HG02588 (cell line): Measurements from ENCODE around the gene PRDM16.

ENCODE experiments used
- ATAC-seq: cut with Tn5 transposase; IDR thresholded peaks from one replicate; pipeline ENCODE4 v1.9.1; 2021; ENCODE audit warnings: mild to moderate bottlenecking, moderate library complexity; ENCODE audit not compliant: unreplicated experiment

The PRDM16 gene

DNA sequence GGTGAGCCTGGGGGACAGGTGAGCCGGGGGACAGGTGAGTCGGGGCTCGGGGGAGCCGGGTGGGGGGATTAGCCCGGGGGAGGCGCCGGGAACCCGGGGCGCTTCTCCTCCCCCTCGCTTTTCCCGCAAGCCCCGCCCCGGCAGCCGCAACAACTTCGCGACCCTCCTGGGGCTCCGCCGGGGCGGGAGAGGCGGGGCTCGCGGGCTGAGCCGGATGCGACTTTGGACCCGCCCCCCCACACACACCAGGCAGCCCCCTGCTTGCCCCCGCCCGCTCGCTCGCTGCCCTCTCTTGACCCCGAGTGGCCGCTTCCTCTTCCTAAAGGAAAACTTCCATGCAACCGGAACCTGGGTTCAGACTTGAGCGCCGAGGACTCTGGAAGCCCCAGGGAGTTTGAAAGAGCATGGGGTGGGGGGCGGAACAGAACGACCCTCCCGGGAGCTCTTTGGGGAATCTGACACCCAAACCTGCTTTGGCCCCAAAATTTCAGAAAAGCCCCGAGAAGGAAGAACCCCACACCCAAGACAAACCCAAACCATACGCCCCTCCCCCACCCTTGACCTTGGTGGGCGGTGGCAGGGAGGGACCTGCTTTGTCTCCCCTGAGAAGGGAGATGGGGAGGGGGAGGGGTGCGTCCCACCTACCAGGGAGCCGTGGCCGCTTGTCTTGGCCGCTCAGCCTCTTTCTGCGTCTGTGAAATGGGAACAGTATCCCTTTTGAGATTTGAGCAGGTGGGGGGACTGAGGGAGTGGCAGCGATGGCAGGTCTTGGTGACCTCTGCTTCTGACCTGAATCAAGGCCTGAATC is 386.0 kb downstream of the PRDM16 start:
- ATAC-seq = no peak

DNA sequence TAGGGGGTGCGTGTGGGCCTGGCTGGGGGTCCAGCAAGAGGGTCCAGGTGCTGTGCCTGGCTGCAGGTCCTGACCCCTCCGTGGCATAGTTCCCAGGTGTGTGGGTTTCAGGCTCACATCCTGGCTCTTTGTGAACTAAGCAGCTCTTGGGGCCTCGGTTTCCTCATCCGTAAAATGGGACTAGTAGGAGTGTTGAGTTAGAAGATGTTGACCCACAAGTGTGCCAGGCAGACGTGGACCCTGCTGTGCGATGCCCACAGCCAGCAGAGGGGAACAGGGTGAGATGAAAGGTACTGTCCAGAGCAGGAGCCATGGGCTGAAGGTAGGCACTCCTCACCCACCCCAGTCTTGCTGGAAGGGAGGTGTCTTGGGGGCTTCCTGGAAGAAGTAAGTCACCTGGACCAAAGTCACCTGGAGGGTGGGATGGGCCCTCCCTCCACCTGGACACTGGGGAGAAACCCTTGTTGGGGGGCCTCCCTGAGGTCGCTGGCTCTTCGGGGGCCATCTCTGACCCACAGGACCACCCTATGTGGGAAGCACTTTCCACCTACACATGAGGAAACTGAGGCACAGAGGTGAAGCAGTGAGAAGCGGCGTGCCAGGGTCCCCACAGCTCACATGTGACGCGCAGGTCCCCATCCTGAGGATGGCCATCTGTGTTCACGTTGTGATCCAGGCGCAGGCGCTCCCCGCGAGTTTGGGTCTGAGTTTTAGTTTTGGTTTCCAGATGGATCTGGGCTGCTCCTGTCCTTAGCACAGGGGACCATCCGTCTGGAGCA is 386.9 kb downstream of the PRDM16 start:
- ATAC-seq = no peak

DNA sequence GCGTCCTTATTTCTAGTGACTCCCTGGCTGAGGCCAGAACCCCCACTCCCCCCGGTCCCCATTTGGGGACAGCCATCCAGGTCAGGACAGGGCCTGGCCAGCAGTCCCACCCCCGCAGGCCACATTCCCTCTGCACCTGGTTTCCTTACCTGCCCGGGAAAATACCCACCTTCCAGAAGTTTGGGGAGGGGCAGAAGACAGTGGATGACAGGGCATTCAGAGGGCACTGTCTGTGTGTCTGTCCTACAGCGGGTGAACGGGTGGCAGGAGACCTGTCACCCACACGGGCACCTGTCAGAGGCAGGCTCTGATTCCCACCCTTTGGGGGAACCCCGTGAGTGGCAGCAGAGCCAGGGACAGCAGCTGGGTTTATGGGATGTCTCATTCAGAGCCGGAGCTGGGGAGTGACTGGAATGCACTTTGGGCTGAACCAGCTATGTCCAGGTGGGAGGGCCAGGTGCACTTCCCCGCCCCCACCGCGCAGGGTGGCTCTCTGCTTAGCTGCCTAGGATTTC is 387.5 kb downstream of the PRDM16 start:
- no peak for ATAC-seq

- no peak for ATAC-seq
Observed at GRCh38 chr1:3456964-3457909, 388.2 kb downstream of the PRDM16 start.

- no peak for ATAC-seq
Observed at GRCh38 chr1:3457910-3458883, 389.2 kb downstream of the PRDM16 start.

DNA sequence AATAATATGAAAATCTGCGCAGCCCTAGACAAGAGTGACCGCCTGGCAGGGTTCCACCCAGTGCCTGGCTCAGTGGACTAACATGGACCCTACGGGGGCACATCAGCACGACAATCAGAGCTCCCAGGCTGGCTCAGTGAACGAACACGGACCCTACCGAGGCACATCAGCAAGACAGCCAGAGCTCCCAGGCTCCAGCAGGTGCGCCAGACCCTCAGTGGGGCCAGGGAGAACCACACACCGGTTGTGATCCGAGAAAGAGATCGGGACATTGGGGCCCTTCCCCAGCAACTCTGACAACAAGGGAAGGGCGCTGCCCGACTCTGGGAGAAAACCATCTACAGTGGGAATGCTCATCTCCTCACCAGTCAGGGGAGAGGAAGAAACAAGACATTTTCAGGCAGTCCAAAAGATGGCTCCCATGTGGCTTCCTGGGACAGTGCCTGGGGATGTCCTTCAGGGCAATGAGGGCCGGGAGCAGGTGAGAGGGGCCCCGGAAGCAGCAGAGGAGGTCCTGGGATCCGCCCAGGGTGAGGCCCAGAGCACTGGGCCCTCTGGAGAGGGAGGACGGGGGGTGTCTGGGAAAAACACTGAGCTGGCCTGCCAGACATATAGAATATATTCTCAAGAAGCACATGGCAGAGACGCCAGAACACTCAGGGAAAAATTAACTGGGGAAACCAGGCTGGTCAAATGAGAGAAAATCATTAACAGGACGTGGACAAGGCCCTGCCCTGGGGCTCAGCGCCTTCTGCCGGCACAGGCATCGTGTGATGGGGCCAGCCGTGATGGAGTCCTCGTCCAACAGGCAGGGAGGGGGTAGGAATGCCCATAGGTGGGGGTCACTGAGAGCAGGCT is 390.3 kb downstream of the PRDM16 start:
- no peak for ATAC-seq

GRCh38 chr1:3459940-3460671 is 391.1 kb downstream of the PRDM16 start:
- ATAC-seq = no peak

DNA sequence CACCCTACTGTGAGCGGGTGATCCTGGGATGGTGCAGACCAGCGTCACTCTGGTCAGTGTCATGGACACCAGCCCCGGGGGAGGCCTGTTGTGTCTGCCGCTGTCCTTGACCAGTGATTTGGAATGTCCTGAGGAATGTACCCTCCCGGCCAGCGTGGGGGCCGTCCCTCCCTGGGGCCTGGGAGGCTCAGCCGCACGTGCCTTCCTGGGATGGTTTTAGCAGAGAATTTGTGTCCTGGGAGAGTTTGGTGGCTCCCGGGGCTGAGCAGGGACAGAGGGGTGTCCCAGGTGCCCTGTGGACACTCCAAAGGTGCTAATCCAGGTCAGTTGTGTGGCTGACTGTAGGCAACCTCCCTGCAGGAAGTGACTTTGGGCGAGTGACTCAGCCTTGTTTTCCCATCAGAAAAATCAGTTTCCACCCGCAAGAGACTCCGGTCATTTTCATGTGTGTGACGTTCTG is 391.7 kb downstream of the PRDM16 start:
- no peak for ATAC-seq

DNA sequence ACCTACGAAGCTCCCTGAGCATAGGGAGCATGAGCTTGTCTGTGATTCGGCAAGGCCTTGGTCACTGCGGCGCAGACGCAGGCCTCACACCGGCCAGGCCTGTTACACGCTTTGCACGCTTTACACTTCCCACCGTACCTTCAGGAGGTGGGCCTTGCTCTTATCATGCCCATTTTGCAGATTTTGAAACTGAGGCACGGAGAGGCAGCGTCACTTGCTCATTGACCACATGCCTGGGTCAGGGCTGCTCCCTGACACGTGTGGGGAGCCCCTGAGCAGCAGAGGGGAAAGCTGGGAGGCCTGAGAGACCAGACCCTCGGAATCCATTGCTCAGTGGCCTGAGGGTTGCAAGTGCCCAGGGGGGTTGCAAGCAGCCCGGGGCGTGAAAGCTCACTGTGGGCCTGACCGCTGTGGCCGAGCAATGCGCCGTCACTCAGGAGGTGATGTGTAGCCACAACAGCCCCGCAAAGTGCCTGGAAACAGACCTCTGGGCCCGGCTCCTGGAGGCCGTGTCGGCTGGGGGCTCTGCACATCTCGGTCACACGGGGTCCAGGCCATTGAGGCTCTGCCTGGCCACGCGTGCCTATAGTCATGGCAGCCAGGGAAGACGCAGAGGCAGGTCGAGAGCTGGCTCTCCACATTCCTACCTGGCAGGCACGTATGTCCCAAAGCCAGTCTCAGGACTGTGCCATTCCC is 392.4 kb downstream of the PRDM16 start:
- ATAC-seq = no peak

- ATAC-seq = no peak
Observed at GRCh38 chr1:3461934-3462275, 392.9 kb downstream of the PRDM16 start.

GRCh38 chr1:3462356-3463012 is 393.5 kb downstream of the PRDM16 start:
- no peak for ATAC-seq

GRCh38 chr1:3463013-3463385 is 394.0 kb downstream of the PRDM16 start:
- ATAC-seq = no peak

GRCh38 chr1:3463408-3463863 is 394.4 kb downstream of the PRDM16 start:
- ATAC-seq = no peak

DNA sequence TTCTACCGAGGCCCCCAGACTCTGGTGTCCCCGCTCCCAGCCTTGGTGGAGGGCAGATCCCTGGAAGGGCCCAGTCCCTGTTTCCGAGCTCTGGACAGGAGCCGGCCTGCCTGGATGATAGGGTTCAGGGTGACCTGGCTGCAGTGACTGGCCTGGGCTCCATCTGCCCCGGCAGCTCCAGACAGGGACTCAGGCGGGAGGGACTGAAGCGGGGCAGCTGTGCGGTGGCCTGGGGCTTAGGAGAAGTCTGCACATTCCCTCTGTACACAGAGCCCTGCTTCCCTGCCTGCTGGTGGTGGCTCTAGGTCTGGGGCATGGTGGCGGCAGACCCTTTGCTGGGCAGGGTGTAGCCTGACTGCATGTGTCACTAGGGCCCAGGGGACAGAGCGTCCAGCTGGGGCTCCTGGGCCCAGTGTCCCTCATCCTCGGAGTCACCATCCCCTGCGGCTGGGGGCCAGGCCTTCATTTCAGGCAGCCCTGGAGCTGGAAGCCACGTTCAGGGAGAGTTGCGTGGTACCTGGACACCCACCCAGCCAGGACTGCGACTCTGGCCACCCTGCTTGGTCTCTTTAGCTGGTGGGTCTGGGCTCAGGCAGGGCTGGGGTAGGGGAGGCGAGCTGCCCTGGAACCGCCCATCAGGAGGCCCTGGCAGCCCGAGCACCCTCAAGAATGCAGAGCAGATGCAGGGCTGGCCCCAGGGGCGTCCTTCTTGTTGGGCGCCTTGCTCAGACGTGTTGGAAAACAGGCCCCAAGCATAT is 395.1 kb downstream of the PRDM16 start:
- no peak for ATAC-seq

- no peak for ATAC-seq
Observed at GRCh38 chr1:3464649-3465025, 395.6 kb downstream of the PRDM16 start.
